Suprapubic skin (tissue), 4 donors: ENCODE measurements around the gene SLC13A1. TPM values are rescaled to one million over a fixed set of nuclear protein-coding genes. Genes with fewer than 3 reads are reported as not detected.
"Not testable (repeated sequence)": the region's sequence is repeated elsewhere in the genome, so short reads cannot be mapped to it uniquely, and the experiment has no call there.

Experiments used
- DNase-seq, 2 donors: peaks; one replicate each; pipeline ENCODE4 v3.0.0-alpha.2; 2019; ENCODE audit warnings: low spot score in 2 of 2
- H3K27ac ChIP-seq: fragments of 200-600 bp; sonication (generic); one replicate; pipeline ENCODE4 v1.5.1; 2019
- H3K27me3 ChIP-seq: fragments of 200-600 bp; sonication (generic); one replicate; pipeline ENCODE4 v1.5.1; 2019
- H3K36me3 ChIP-seq: fragments of 200-600 bp; sonication (generic); one replicate; pipeline ENCODE4 v1.5.1; 2019
- H3K4me1 ChIP-seq: fragments of 200-600 bp; sonication (generic); one replicate; pipeline ENCODE4 v1.5.1; 2019
- H3K4me3 ChIP-seq: fragments of 200-600 bp; sonication (generic); one replicate; pipeline ENCODE4 v1.5.1; 2019; ENCODE audit warnings: mild to moderate bottlenecking
- H3K9me3 ChIP-seq: fragments of 200-600 bp; sonication (generic); one replicate; pipeline ENCODE4 v1.5.1; 2019
- CTCF ChIP-seq, 2 donors: fragments of 200-600 bp in 1 of 2; fragments of 450-650 bp in 1 of 2; sonication (generic) in 1 of 2; IDR thresholded peaks; one replicate each; pipeline ENCODE4 v1.5.1; 2016 to 2019; ENCODE audit warnings: antibody characterized with exemption in 2 of 2, mild to moderate bottlenecking in 1 of 2, moderate library complexity in 1 of 2
- EP300 ChIP-seq: sonication (generic); formaldehyde crosslinking; IDR thresholded peaks from one replicate; pipeline ENCODE4 v1.6.1; 2017; ENCODE audit warnings: antibody characterized with exemption
- POLR2A ChIP-seq, 2 donors: fragments of 450-650 bp; IDR thresholded peaks; one replicate each; pipeline ENCODE4 v1.6.1; 2017; ENCODE audit warnings: antibody characterized with exemption in 2 of 2, mild to moderate bottlenecking in 2 of 2, moderate library complexity in 2 of 2
- POLR2AphosphoS5 ChIP-seq, 3 donors: sonication (generic); formaldehyde crosslinking; IDR thresholded peaks; one replicate each; pipeline ENCODE4 v1.6.1; 2017; ENCODE audit warnings: antibody characterized with exemption in 3 of 3
- WGBS: methylation state at CpG from one replicate; pipeline ENCODE4 v1.1.5; 2018; 5-methylcytosine and 5-hydroxymethylcytosine counted together
- total RNA-seq, 4 donors: library from RNA; depleted of rRNA; stranded (reverse); fragments of >200 nt; gene quantifications; one replicate each; pipeline ENCODE4 v1.1.0, GENCODE V29; 2016

The SLC13A1 gene
- total RNA-seq, 4 donors from 2014 or later = not detected

GRCh38 chr7:123231021-123232000 lies 31.5 kb upstream of the SLC13A1 start:
- Histone ChIP-seq H3K4me3 (no peak overlapping the region), H3K9me3 (no peaks in the 10 kb centered on the region), H3K4me1 (no peaks in the 10 kb centered on the region), H3K27ac (no peak overlapping the region), H3K27me3 (no peaks in the 10 kb centered on the region), H3K36me3 (no peaks in the 10 kb centered on the region)
- DNase-seq = no peak
- WGBS = 65% methylated on average over 4 of the region's 4 CpGs
- TF ChIP-seq CTCF (IDR thresholded peaks at IDR 0.05) (no peak), EP300 (no peak), POLR2A (IDR thresholded peaks at IDR 0.05) (no peak), POLR2AphosphoS5 (IDR thresholded peaks at IDR 0.05) (no peak)

- WGBS = 84% methylated on average over 11 of the region's 11 CpGs
- no peaks in the 10 kb centered on the region for H3K9me3 ChIP-seq
- no peaks in the 10 kb centered on the region for H3K36me3 ChIP-seq
- H3K27me3 ChIP-seq = no peaks in the 10 kb centered on the region
- no peaks in the 10 kb centered on the region for H3K4me1 ChIP-seq
- no peak for DNase-seq
- H3K4me3 ChIP-seq = no peak overlapping the region
- H3K27ac ChIP-seq = no peak overlapping the region
- TF ChIP-seq CTCF (IDR thresholded peaks at IDR 0.05) = no peak
- TF ChIP-seq POLR2AphosphoS5 (IDR thresholded peaks at IDR 0.05) = no peak
- TF ChIP-seq POLR2A (IDR thresholded peaks at IDR 0.05) = no peak
- TF ChIP-seq EP300 = no peak
Measured at GRCh38 chr7:123230603-123231002, 30.8 kb upstream of the SLC13A1 start.

- Histone ChIP-seq H3K27ac (no peak overlapping the region), H3K27me3 (no peaks in the 10 kb centered on the region), H3K36me3 (no peaks in the 10 kb centered on the region), H3K9me3 (no peaks in the 10 kb centered on the region), H3K4me3 (no peak overlapping the region), H3K4me1 (no peaks in the 10 kb centered on the region)
- TF ChIP-seq POLR2AphosphoS5 (IDR thresholded peaks at IDR 0.05) (no peak), POLR2A (IDR thresholded peaks at IDR 0.05) (no peak), CTCF (IDR thresholded peaks at IDR 0.05) (no peak), EP300 (no peak)
- no peak for DNase-seq
- 83% methylated on average over 1 of the region's 1 CpG for WGBS
Measured at GRCh38 chr7:123230147-123230546, 30.4 kb upstream of the SLC13A1 start.

GRCh38 chr7:123229426-123229825 lies 29.7 kb upstream of the SLC13A1 start:
- Histone ChIP-seq H3K27ac (no peak overlapping the region), H3K4me3 (no peak overlapping the region), H3K36me3 (no peaks in the 10 kb centered on the region), H3K27me3 (no peaks in the 10 kb centered on the region), H3K9me3 (no peaks in the 10 kb centered on the region), H3K4me1 (no peaks in the 10 kb centered on the region)
- DNase-seq = no peak
- TF ChIP-seq POLR2A (IDR thresholded peaks at IDR 0.05) (no peak), POLR2AphosphoS5 (IDR thresholded peaks at IDR 0.05) (no peak), CTCF (IDR thresholded peaks at IDR 0.05) (no peak), EP300 (no peak)

- H3K27ac ChIP-seq, H3K27me3 ChIP-seq, DNase-seq, H3K9me3 ChIP-seq, H3K4me3 ChIP-seq, H3K36me3 ChIP-seq, H3K4me1 ChIP-seq: not testable (repeated sequence)
- 77% methylated on average over 6 of the region's 6 CpGs for WGBS
Measured at GRCh38 chr7:123227666-123228065, 27.9 kb upstream of the SLC13A1 start.
